Measurements from ENCODE around the gene RBP5. TPM values are rescaled to one million over a fixed set of nuclear protein-coding genes. Genes with fewer than 3 reads are reported as not detected.

RBP5 gene
- 0.32 and 0.38 TPM in 2 replicates for total RNA-seq

GRCh38 chr12:7128681-7129286, at the start of gene RBP5:
Gene RBP5, minus strand, starts transcription at chr12:7128889. Its CDS starts 114 bp downstream, at chr12:7128775.

DNA sequence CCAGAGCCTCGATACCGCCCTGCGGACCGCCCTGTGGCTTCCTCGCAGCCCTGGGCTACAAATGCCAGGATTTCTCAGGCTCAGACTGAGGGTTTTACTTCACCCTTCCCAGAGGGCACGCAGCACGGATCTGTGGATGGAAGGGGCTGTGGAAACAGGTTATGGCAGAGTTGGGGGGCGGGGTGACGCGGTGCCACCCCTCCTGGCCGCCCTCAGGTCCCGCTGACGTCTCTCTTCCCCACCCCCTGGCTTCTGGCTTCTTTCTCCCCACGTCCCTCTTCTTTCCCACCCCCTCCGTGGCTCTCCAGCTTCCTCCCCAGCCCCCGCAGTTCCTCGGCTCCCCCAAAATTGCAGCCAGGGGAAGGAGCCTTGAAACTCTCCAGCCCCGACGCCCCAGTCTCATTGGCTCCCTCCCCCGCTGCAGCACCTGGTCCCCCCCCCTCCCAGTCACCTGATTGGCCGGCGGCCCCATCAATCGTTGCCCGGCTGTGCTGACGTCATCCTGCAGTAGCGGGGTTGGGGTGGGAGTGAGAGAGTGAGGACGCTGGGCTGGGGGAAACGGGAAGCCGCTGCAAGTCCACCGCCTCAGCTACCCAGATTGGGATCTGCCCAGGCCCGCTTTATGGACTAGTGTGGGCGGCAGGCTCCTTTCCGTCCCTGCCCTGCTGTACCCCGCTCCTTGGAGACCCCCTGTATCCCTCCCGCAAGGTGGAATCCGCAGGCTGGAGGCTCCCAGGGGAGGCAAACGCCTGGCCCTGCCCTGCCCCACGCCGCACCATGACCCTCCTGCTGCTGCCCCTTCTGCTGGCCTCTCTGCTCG, 1.4 kb upstream of the RBP5 start, which contains the start of gene CLSTN3:
TSS of gene CLSTN3 (plus strand) at position 500 of the 820 bp plus-strand sequence. CDS start at position 778, 278 bp downstream.

DNA sequence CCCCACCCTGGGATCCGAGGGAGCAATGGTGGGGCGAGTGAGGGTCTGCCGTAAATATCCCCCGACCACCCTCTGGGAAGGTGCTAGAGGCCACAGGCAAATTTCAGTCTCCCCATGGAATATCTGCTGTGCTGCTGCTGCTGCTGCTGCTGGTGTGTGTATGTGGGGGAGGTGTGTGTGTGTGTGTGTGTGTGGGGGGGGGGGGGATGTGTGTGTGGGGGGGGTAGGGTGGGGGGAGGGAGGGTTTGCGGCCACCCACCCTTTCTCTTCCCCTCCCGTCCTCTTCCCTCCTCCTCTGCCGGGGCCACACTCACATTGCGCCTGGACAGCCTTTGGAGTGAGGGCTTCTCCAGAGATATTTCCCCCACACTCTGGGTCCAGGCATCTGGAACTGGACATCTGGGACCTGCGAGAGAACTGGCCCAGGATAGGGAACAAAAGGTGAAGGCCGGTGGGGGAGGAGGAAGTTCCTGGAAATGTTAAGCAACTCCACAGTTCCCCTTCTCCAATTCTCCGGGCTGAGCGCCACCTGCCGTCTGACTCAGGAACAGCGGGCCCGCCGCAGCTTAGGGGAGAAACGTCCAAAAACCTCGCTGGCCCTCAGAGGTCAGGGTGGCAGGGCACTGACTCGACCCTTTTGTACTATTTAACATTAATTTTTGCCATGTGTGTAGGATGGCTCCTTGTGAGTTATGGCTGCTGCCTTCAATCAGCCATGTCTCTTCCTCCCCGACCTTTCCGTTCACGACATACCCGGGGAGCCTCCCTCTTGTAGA, 19.7 kb downstream of the RBP5 start, which contains the start of gene C1RL:
TSS of gene C1RL (minus strand) at position 419 of the 776 bp plus-strand sequence. CDS start at position 385, 34 bp downstream.

GRCh38 chr12:7092229-7092985, 36.3 kb downstream of the RBP5 start, which contains the start of gene C1R:
Gene C1R, minus strand, starts transcription at chr12:7092445. Its CDS starts 57 bp downstream, at chr12:7092388.

Other genes with a start within 250 kb of the RBP5 start
- gene LRRC23, start 224.1 kb downstream of the RBP5 start, total RNA-seq: 1.9 and 3.8 TPM in 2 replicates
- gene ENO2, start 214.3 kb downstream of the RBP5 start, total RNA-seq: 3.4 and 6.9 TPM in 2 replicates
- 13.4 and 23.4 TPM in 2 replicates for gene ATN1, start 200.9 kb downstream of the RBP5 start, total RNA-seq
- not detected in 2 replicates for gene RNU7-1, start 185.1 kb downstream of the RBP5 start, total RNA-seq
- 97.1 and 106 TPM in 2 replicates for gene C12orf57, start 184.9 kb downstream of the RBP5 start, total RNA-seq
- gene PTPN6, start 177.5 kb downstream of the RBP5 start, total RNA-seq: 0.97 and 3.2 TPM in 2 replicates
- 107 and 147 TPM in 2 replicates for gene PHB2, start 158.2 kb downstream of the RBP5 start, total RNA-seq
- 35.9 and 41.9 TPM in 2 replicates for gene EMG1, start 158.0 kb downstream of the RBP5 start, total RNA-seq
- gene LPCAT3, start 110.4 kb downstream of the RBP5 start, total RNA-seq: 8.1 and 10.6 TPM in 2 replicates
- gene C1S, start 68.2 kb downstream of the RBP5 start, total RNA-seq: 0.16 and 0.82 TPM in 2 replicates
- gene C1R, start 36.4 kb downstream of the RBP5 start, total RNA-seq: 1.0 and 4.0 TPM in 2 replicates
- 12.1 and 23.2 TPM in 2 replicates for gene C1RL, start 19.7 kb downstream of the RBP5 start, total RNA-seq
- gene CLSTN3, start 1.5 kb upstream of the RBP5 start, total RNA-seq: 13.1 and 41.0 TPM in 2 replicates
- gene PEX5, start 60.8 kb upstream of the RBP5 start, total RNA-seq: 22.2 and 23.6 TPM in 2 replicates
- not detected in 2 replicates for gene ACSM4, start 175.2 kb upstream of the RBP5 start, total RNA-seq